Measurements from ENCODE around the gene HIP1. TPM values are rescaled to one million over a fixed set of nuclear protein-coding genes. Genes with fewer than 3 reads are reported as not detected.
A peak's percentile ranks its signal among the peaks of the same experiment; 100 is the strongest.

Gene HIP1
- total and polyA plus RNA-seq, 9 of the 15 experiments (the other 6 are each of a cell fraction or from before 2014, with no cell fraction given), result 2.4 to 13.7 (median 9.5) TPM

GRCh38 chr7:75642810-75643486 lies 95.8 kb downstream of the HIP1 start (continued):
- TF ChIP-seq, protein P1, sequence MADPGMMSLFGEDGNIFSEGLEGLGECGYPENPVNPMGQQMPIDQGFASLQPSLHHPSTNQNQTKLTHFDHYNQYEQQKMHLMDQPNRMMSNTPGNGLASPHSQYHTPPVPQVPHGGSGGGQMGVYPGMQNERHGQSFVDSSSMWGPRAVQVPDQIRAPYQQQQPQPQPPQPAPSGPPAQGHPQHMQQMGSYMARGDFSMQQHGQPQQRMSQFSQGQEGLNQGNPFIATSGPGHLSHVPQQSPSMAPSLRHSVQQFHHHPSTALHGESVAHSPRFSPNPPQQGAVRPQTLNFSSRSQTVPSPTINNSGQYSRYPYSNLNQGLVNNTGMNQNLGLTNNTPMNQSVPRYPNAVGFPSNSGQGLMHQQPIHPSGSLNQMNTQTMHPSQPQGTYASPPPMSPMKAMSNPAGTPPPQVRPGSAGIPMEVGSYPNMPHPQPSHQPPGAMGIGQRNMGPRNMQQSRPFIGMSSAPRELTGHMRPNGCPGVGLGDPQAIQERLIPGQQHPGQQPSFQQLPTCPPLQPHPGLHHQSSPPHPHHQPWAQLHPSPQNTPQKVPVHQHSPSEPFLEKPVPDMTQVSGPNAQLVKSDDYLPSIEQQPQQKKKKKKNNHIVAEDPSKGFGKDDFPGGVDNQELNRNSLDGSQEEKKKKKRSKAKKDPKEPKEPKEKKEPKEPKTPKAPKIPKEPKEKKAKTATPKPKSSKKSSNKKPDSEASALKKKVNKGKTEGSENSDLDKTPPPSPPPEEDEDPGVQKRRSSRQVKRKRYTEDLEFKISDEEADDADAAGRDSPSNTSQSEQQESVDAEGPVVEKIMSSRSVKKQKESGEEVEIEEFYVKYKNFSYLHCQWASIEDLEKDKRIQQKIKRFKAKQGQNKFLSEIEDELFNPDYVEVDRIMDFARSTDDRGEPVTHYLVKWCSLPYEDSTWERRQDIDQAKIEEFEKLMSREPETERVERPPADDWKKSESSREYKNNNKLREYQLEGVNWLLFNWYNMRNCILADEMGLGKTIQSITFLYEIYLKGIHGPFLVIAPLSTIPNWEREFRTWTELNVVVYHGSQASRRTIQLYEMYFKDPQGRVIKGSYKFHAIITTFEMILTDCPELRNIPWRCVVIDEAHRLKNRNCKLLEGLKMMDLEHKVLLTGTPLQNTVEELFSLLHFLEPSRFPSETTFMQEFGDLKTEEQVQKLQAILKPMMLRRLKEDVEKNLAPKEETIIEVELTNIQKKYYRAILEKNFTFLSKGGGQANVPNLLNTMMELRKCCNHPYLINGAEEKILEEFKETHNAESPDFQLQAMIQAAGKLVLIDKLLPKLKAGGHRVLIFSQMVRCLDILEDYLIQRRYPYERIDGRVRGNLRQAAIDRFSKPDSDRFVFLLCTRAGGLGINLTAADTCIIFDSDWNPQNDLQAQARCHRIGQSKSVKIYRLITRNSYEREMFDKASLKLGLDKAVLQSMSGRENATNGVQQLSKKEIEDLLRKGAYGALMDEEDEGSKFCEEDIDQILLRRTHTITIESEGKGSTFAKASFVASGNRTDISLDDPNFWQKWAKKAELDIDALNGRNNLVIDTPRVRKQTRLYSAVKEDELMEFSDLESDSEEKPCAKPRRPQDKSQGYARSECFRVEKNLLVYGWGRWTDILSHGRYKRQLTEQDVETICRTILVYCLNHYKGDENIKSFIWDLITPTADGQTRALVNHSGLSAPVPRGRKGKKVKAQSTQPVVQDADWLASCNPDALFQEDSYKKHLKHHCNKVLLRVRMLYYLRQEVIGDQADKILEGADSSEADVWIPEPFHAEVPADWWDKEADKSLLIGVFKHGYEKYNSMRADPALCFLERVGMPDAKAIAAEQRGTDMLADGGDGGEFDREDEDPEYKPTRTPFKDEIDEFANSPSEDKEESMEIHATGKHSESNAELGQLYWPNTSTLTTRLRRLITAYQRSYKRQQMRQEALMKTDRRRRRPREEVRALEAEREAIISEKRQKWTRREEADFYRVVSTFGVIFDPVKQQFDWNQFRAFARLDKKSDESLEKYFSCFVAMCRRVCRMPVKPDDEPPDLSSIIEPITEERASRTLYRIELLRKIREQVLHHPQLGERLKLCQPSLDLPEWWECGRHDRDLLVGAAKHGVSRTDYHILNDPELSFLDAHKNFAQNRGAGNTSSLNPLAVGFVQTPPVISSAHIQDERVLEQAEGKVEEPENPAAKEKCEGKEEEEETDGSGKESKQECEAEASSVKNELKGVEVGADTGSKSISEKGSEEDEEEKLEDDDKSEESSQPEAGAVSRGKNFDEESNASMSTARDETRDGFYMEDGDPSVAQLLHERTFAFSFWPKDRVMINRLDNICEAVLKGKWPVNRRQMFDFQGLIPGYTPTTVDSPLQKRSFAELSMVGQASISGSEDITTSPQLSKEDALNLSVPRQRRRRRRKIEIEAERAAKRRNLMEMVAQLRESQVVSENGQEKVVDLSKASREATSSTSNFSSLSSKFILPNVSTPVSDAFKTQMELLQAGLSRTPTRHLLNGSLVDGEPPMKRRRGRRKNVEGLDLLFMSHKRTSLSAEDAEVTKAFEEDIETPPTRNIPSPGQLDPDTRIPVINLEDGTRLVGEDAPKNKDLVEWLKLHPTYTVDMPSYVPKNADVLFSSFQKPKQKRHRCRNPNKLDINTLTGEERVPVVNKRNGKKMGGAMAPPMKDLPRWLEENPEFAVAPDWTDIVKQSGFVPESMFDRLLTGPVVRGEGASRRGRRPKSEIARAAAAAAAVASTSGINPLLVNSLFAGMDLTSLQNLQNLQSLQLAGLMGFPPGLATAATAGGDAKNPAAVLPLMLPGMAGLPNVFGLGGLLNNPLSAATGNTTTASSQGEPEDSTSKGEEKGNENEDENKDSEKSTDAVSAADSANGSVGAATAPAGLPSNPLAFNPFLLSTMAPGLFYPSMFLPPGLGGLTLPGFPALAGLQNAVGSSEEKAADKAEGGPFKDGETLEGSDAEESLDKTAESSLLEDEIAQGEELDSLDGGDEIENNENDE (IDR thresholded peaks at IDR 0.05; ENCODE audit: low read depth, low read length), result no peak
- TF ChIP-seq CREM (IDR thresholded peaks at IDR 0.05; ENCODE audit: low read depth) (peak; percentile 81), SMC3 (conservative IDR thresholded peaks at IDR 0.05; ENCODE audit: insufficient read depth, low read depth, low read length) (peak; percentile 62; the same call in 1 of the 2 replicates), ZEB2 (IDR thresholded peaks at IDR 0.05) (0 out of 2 replicates have a peak, but pooled peaks have one; percentile 61), FOXA3 (CRISPR knock-in tag; conservative IDR thresholded peaks at IDR 0.05 in 1 of 2, IDR thresholded peaks at IDR 0.05 in 1 of 2) (0 out of 4 replicates have a peak, but pooled peaks of 1 of the 2 experiments have one; percentile 25), TAF9B (IDR thresholded peaks at IDR 0.05; ENCODE audit: partially characterized antibody) (no peak), ATF7 (IDR thresholded peaks at IDR 0.05) (peak; percentile 89), TEAD4 (IDR thresholded peaks at IDR 0.05; ENCODE audit: low read length) (peak; percentile 31; the same call in 1 of the 2 replicates), TEAD4 (CRISPR knock-in tag; IDR thresholded peaks at IDR 0.05; ENCODE audit: borderline replicate concordance) (no peak), BRF1 (IDR thresholded peaks at IDR 0.05; ENCODE audit: borderline replicate concordance, extremely low read depth, insufficient read length) (no peak), HDAC1 (IDR thresholded peaks at IDR 0.05) (no peak), ZFX (CRISPR knock-in tag; IDR thresholded peaks at IDR 0.05) (no peak), ZNF23 (CRISPR knock-in tag; IDR thresholded peaks at IDR 0.05) (no peak), CEBPG (CRISPR knock-in tag; IDR thresholded peaks at IDR 0.05) (no peak; the same call in 1 of the 2 replicates), CEBPG (tag; conservative IDR thresholded peaks at IDR 0.05 in 1 of 2, IDR thresholded peaks at IDR 0.05 in 1 of 2) (no peak), ZBED1 (IDR thresholded peaks at IDR 0.05) (0 out of 2 replicates have a peak, but pooled peaks have one; percentile 33), MAFF (IDR thresholded peaks at IDR 0.05; ENCODE audit: low read length) (no peak), ZNF263 (CRISPR knock-in tag; IDR thresholded peaks at IDR 0.05; ENCODE audit: borderline replicate concordance) (peak; percentile 38; the same call in 1 of the 2 replicates), TARDBP (IDR thresholded peaks at IDR 0.05) (peak; percentile 61; the same call in 1 of the 2 replicates), SUPT5H (IDR thresholded peaks at IDR 0.05) (no peak)
